Neuronal stem cell (in vitro differentiated cells): ENCODE data around the gene DIPK1A.

Source experiments
- DNase-seq: peaks from one replicate; pipeline ENCODE4 v3.0.0-alpha.2; 2013; ENCODE audit warnings: low spot score
- H2AFZ ChIP-seq: one replicate; pipeline ENCODE4 v1.6.1; 2013; ENCODE audit warnings: mild to moderate bottlenecking, low read length, inconsistent platforms
- H2AK5ac ChIP-seq: 2 replicates; pipeline ENCODE4 v1.6.1; 2013; ENCODE audit warnings: low read depth, mild to moderate bottlenecking, inconsistent platforms, low read length, moderate library complexity, mixed read lengths
- H2BK120ac ChIP-seq: 2 replicates; pipeline ENCODE4 v1.6.1; 2013; ENCODE audit warnings: low read depth, mild to moderate bottlenecking, inconsistent platforms, low read length, moderate library complexity, mixed read lengths
- H2BK12ac ChIP-seq: one replicate; pipeline ENCODE4 v1.6.1; 2013; ENCODE audit warnings: low read length, inconsistent platforms
- H2BK15ac ChIP-seq: 2 replicates; pipeline ENCODE4 v1.6.1; 2013; ENCODE audit warnings: mild to moderate bottlenecking, low read length, inconsistent platforms, mixed read lengths
- H2BK5ac ChIP-seq: one replicate; pipeline ENCODE4 v1.6.1; 2013; ENCODE audit warnings: inconsistent platforms, mild to moderate bottlenecking, low read length, moderate library complexity
- H3K14ac ChIP-seq: one replicate; pipeline ENCODE4 v1.6.1; 2013; ENCODE audit warnings: low read length, inconsistent platforms
- H3K18ac ChIP-seq: 2 replicates; pipeline ENCODE4 v1.6.1; 2013; ENCODE audit warnings: low read length, inconsistent platforms
- H3K23ac ChIP-seq: 2 replicates; pipeline ENCODE4 v1.6.1; 2013; ENCODE audit warnings: low read depth, mild to moderate bottlenecking, mixed read lengths, low read length, inconsistent platforms; ENCODE audit not compliant: poor library complexity
- H3K27ac ChIP-seq: replicated peaks from 3 replicates; pipeline ENCODE4 v1.5.1; 2013; ENCODE audit warnings: low read length, inconsistent platforms
- H3K27me3 ChIP-seq, 3 experiments: 2 replicates each; pipeline ENCODE4 v1.6.1; 2013; ENCODE audit warnings: low read length in 3 of 3, mild to moderate bottlenecking in 2 of 3, inconsistent platforms in 1 of 3, low read depth in 1 of 3, mixed read lengths in 1 of 3, moderate library complexity in 1 of 3; ENCODE audit not compliant: control insufficient read depth in 3 of 3, insufficient read depth in 3 of 3
- H3K36me3 ChIP-seq, 2 donors: replicated peaks in 1 of 2; 2 replicates each; pipeline ENCODE4 v1.6.1; 2013; ENCODE audit warnings: low read length in 2 of 2; ENCODE audit not compliant: control insufficient read depth in 2 of 2, insufficient read depth in 2 of 2
- H3K4ac ChIP-seq: 2 replicates; pipeline ENCODE4 v1.6.1; 2013; ENCODE audit warnings: inconsistent platforms, mild to moderate bottlenecking, low read length, moderate library complexity
- H3K4me1 ChIP-seq, 2 donors: 1 replicate in 1 of 2; 2 replicates in 1 of 2; pipeline ENCODE4 v1.6.1; 2013; ENCODE audit warnings: low read length in 2 of 2, low read depth in 1 of 2; ENCODE audit not compliant: control insufficient read depth in 2 of 2, insufficient read depth in 1 of 2
- H3K4me2 ChIP-seq: one replicate; pipeline ENCODE4 v1.6.1; 2013; ENCODE audit warnings: mild to moderate bottlenecking, low read length, inconsistent platforms; ENCODE audit not compliant: insufficient read depth, poor library complexity, severe bottlenecking
- H3K4me3 ChIP-seq, 2 donors: 2 replicates each; pipeline ENCODE4 v1.5.1; 2013; ENCODE audit warnings: low read length in 2 of 2, mild to moderate bottlenecking in 2 of 2, inconsistent platforms in 1 of 2, moderate library complexity in 1 of 2
- H3K79me1 ChIP-seq: one replicate; pipeline ENCODE4 v1.6.1; 2013; ENCODE audit warnings: low read depth, mild to moderate bottlenecking, inconsistent platforms, low read length, moderate library complexity
- H3K9ac ChIP-seq: one replicate; pipeline ENCODE4 v1.6.1; 2013; ENCODE audit warnings: mild to moderate bottlenecking, low read depth, low read length, inconsistent platforms; ENCODE audit not compliant: poor library complexity
- H3K9me3 ChIP-seq, 2 donors: replicated peaks in 1 of 2; 2 replicates each; pipeline versions ENCODE3 to v1.6.1; 2013; ENCODE audit warnings: low read length in 2 of 2, mild to moderate bottlenecking in 2 of 2, inconsistent platforms in 1 of 2, low read depth in 1 of 2, mixed read lengths in 1 of 2, moderate library complexity in 1 of 2; ENCODE audit not compliant: control insufficient read depth in 2 of 2, insufficient read depth in 1 of 2
- H4K8ac ChIP-seq: one replicate; pipeline ENCODE4 v1.6.1; 2013; ENCODE audit warnings: low read depth, mild to moderate bottlenecking, inconsistent platforms, low read length, moderate library complexity
- H4K91ac ChIP-seq: one replicate; pipeline ENCODE4 v1.6.1; 2013; ENCODE audit warnings: low read length, low read depth, mild to moderate bottlenecking, inconsistent platforms; ENCODE audit not compliant: poor library complexity
- WGBS, 2 donors: extraction: QIAGEN DNeasy Blood & Tissue Kit; methylation state at CpG; one replicate each; pipeline ENCODE4 v1.1.7; 2013; ENCODE audit warnings: missing lambda C conversion rate in 2 of 2, mixed read lengths in 1 of 2; ENCODE audit not compliant: insufficient read length in 2 of 2, insufficient replicate concordance in 1 of 2; ENCODE audit errors: extremely low coverage in 2 of 2; 5-methylcytosine and 5-hydroxymethylcytosine counted together

DIPK1A gene

GRCh38 chr1:92840600-92840999 lies 120.7 kb downstream of the DIPK1A start:
- no peak overlapping the region for H3K4me3 ChIP-seq
- H2AFZ ChIP-seq, result no peak overlapping the region
- H3K36me3 ChIP-seq, result peaks cover 35 to 91% of the 10 kb centered on the region in 2 donors
- no peak overlapping the region for H4K8ac ChIP-seq
- H2BK5ac ChIP-seq, result no peak overlapping the region
- no peak overlapping the region for H2BK12ac ChIP-seq
- H3K27ac ChIP-seq, result no peak overlapping the region
- no peak overlapping the region for H3K9ac ChIP-seq
- H2BK15ac ChIP-seq, result no peak overlapping the region
- H3K14ac ChIP-seq, result no peak overlapping the region
- H3K4me1 ChIP-seq, result no peaks in the 10 kb centered on the region
- no peak overlapping the region for H2AK5ac ChIP-seq
- no peaks in the 10 kb centered on the region for H3K27me3 ChIP-seq
- no CpG with 5 or more reads among the region's 5 CpGs for WGBS, 2 donors
- no peak for DNase-seq
- H2BK120ac ChIP-seq, result no peak overlapping the region
- H3K79me1 ChIP-seq, result no peaks in the 10 kb centered on the region
- H3K4ac ChIP-seq, result no peak overlapping the region
- no peak overlapping the region for H3K4me2 ChIP-seq
- no peaks in the 10 kb centered on the region for H3K9me3 ChIP-seq
- H4K91ac ChIP-seq, result no peak overlapping the region
- H3K23ac ChIP-seq, result no peak overlapping the region
- H3K18ac ChIP-seq, result no peak overlapping the region

- no peak overlapping the region for H4K8ac ChIP-seq
- no peak overlapping the region for H2AK5ac ChIP-seq
- H2BK120ac ChIP-seq, result no peak overlapping the region
- H3K9me3 ChIP-seq, result no peaks in the 10 kb centered on the region
- no peaks in the 10 kb centered on the region for H3K79me1 ChIP-seq
- no peak for DNase-seq
- no peak overlapping the region for H3K4ac ChIP-seq
- no peaks in the 10 kb centered on the region for H3K4me1 ChIP-seq
- no peak overlapping the region for H2BK12ac ChIP-seq
- no peak overlapping the region for H3K27ac ChIP-seq
- H3K18ac ChIP-seq, result no peak overlapping the region
- WGBS, 2 donors, result no CpG with 5 or more reads among the region's 2 CpGs
- no peak overlapping the region for H2AFZ ChIP-seq
- no peak overlapping the region for H3K9ac ChIP-seq
- peaks cover 40 to 100% of the 10 kb centered on the region in 2 donors for H3K36me3 ChIP-seq
- H3K14ac ChIP-seq, result no peak overlapping the region
- no peak overlapping the region for H2BK5ac ChIP-seq
- no peaks in the 10 kb centered on the region for H3K27me3 ChIP-seq
- H4K91ac ChIP-seq, result no peak overlapping the region
- no peak overlapping the region for H3K23ac ChIP-seq
- H3K4me3 ChIP-seq, result no peak overlapping the region
- no peak overlapping the region for H3K4me2 ChIP-seq
- no peak overlapping the region for H2BK15ac ChIP-seq
These were observed 121.8 kb downstream of the DIPK1A start for GRCh38 chr1:92839442-92839841.

GRCh38 chr1:92838519-92838918 lies 122.7 kb downstream of the DIPK1A start:
- H3K4ac ChIP-seq, result no peak overlapping the region
- no peak overlapping the region for H2BK120ac ChIP-seq
- H3K27ac ChIP-seq, result no peak overlapping the region
- no peaks in the 10 kb centered on the region for H3K27me3 ChIP-seq
- no peak overlapping the region for H4K8ac ChIP-seq
- no peak overlapping the region for H2BK5ac ChIP-seq
- no peak overlapping the region for H2BK12ac ChIP-seq
- no peak overlapping the region for H3K4me2 ChIP-seq
- H3K36me3 ChIP-seq, result peaks cover 43 to 100% of the 10 kb centered on the region in 2 donors
- H2AK5ac ChIP-seq, result no peak overlapping the region
- no peak overlapping the region for H2BK15ac ChIP-seq
- H3K79me1 ChIP-seq, result no peaks in the 10 kb centered on the region
- no peak overlapping the region for H3K9ac ChIP-seq
- no peak overlapping the region for H4K91ac ChIP-seq
- H3K14ac ChIP-seq, result no peak overlapping the region
- no peaks in the 10 kb centered on the region for H3K9me3 ChIP-seq
- WGBS, 2 donors, result no CpG with 5 or more reads among the region's 1 CpG
- DNase-seq, result no peak
- no peak overlapping the region for H3K4me3 ChIP-seq
- H3K18ac ChIP-seq, result no peak overlapping the region
- H3K23ac ChIP-seq, result no peak overlapping the region
- no peak overlapping the region for H2AFZ ChIP-seq
- H3K4me1 ChIP-seq, result peaks cover 1 to 5% of the 10 kb centered on the region in 2 donors

GRCh38 chr1:92837062-92837461 lies 124.2 kb downstream of the DIPK1A start:
- WGBS, 2 donors, result no CpG with 5 or more reads among the region's 2 CpGs
- Histone ChIP-seq H3K79me1 (no peaks in the 10 kb centered on the region), H3K4ac (no peak overlapping the region), H3K36me3 (peaks cover 38 to 91% of the 10 kb centered on the region in 2 donors), H3K9ac (no peak overlapping the region), H3K18ac (no peak overlapping the region), H4K91ac (no peak overlapping the region), H3K23ac (no peak overlapping the region), H3K9me3 (no peaks in the 10 kb centered on the region), H3K27me3 (no peaks in the 10 kb centered on the region), H2BK5ac (no peak overlapping the region), H2AK5ac (no peak overlapping the region), H3K4me2 (no peak overlapping the region), H2BK15ac (no peak overlapping the region), H2BK12ac (no peak overlapping the region), H3K4me1 (peaks cover 2 to 11% of the 10 kb centered on the region in 2 donors), H2BK120ac (no peak overlapping the region), H3K27ac (no peak overlapping the region), H3K14ac (no peak overlapping the region), H2AFZ (no peak overlapping the region), H3K4me3 (no peak overlapping the region), H4K8ac (no peak overlapping the region)
- no peak for DNase-seq
